Loucy (cell line): ENCODE results near the gene RAET1L.

Experiments used
- H2AFZ ChIP-seq: fragments of 200-600 bp; sonication (generic); 2 replicates; pipeline ENCODE4 v1.6.0; 2016; ENCODE audit warnings: antibody characterized with exemption, mild to moderate bottlenecking, low read length, moderate library complexity
- H3F3A ChIP-seq: fragments of 200-600 bp; 2 replicates; pipeline ENCODE4 v1.6.0; 2016; ENCODE audit warnings: antibody characterized with exemption, low read depth, mild to moderate bottlenecking
- H3K27me3 ChIP-seq: fragments of 200-600 bp; sonication (generic); 2 replicates; pipeline ENCODE4 v1.6.1; 2014; ENCODE audit warnings: low read length, mild to moderate bottlenecking; ENCODE audit not compliant: insufficient read depth, poor library complexity, severe bottlenecking
- H3K36me3 ChIP-seq: fragments of 200-600 bp; sonication (generic); 2 replicates; pipeline ENCODE4 v1.6.1; 2016; ENCODE audit warnings: low read length; ENCODE audit not compliant: insufficient read depth
- H3K4me1 ChIP-seq: fragments of 200-600 bp; sonication (generic); 2 replicates; pipeline ENCODE4 v1.5.1; 2014; ENCODE audit warnings: low read length, mild to moderate bottlenecking; ENCODE audit not compliant: insufficient read depth, poor library complexity, severe bottlenecking
- H3K4me2 ChIP-seq: fragments of 200-600 bp; sonication (generic); 2 replicates; pipeline ENCODE4 v1.6.0; 2014; ENCODE audit warnings: antibody characterized with exemption, low read length, low read depth, mild to moderate bottlenecking; ENCODE audit not compliant: poor library complexity, severe bottlenecking
- H3K4me3 ChIP-seq: fragments of 200-600 bp; sonication (generic); 2 replicates; pipeline ENCODE4 v1.5.1; 2014; ENCODE audit warnings: low read length, mild to moderate bottlenecking, mixed read lengths; ENCODE audit not compliant: poor library complexity, severe bottlenecking
- H3K79me2 ChIP-seq: fragments of 200-600 bp; sonication (generic); 2 replicates; pipeline ENCODE4 v1.6.1; 2014; ENCODE audit warnings: low read length; ENCODE audit not compliant: insufficient read depth
- H3K9ac ChIP-seq: fragments of 200-600 bp; sonication (generic); 2 replicates; pipeline ENCODE4 v1.6.0; 2014; ENCODE audit warnings: mild to moderate bottlenecking, low read depth, low read length, moderate library complexity; ENCODE audit not compliant: poor library complexity, severe bottlenecking
- H3K9me2 ChIP-seq: fragments of 200-600 bp; sonication (generic); replicated peaks from 2 replicates; pipeline ENCODE4 v1.6.1; 2016; ENCODE audit warnings: low read depth, low read length, mixed read lengths
- H3K9me3 ChIP-seq: fragments of 200-600 bp; sonication (generic); 2 replicates; pipeline ENCODE4 v1.6.1; 2014; ENCODE audit warnings: mild to moderate bottlenecking, antibody characterized with exemption, low read length, low read depth; ENCODE audit not compliant: insufficient read depth
- H4K20me1 ChIP-seq: fragments of 200-600 bp; sonication (generic); 2 replicates; pipeline ENCODE4 v1.6.0; 2014; ENCODE audit warnings: antibody characterized with exemption, low read length, mild to moderate bottlenecking; ENCODE audit not compliant: insufficient read depth, poor library complexity, severe bottlenecking
- CTCF ChIP-seq: fragments of 200-600 bp; sonication (generic); conservative IDR thresholded peaks from 2 replicates; pipeline ENCODE4 v1.5.1; 2014; ENCODE audit warnings: mild to moderate bottlenecking, antibody characterized with exemption, low read length
- EZH2phosphoT487 ChIP-seq: fragments of 200-600 bp; IDR thresholded peaks from 2 replicates; pipeline ENCODE4 v1.6.1; 2018; ENCODE audit warnings: antibody characterized with exemption, mild to moderate bottlenecking, moderate library complexity, borderline replicate concordance

Gene RAET1L

DNA sequence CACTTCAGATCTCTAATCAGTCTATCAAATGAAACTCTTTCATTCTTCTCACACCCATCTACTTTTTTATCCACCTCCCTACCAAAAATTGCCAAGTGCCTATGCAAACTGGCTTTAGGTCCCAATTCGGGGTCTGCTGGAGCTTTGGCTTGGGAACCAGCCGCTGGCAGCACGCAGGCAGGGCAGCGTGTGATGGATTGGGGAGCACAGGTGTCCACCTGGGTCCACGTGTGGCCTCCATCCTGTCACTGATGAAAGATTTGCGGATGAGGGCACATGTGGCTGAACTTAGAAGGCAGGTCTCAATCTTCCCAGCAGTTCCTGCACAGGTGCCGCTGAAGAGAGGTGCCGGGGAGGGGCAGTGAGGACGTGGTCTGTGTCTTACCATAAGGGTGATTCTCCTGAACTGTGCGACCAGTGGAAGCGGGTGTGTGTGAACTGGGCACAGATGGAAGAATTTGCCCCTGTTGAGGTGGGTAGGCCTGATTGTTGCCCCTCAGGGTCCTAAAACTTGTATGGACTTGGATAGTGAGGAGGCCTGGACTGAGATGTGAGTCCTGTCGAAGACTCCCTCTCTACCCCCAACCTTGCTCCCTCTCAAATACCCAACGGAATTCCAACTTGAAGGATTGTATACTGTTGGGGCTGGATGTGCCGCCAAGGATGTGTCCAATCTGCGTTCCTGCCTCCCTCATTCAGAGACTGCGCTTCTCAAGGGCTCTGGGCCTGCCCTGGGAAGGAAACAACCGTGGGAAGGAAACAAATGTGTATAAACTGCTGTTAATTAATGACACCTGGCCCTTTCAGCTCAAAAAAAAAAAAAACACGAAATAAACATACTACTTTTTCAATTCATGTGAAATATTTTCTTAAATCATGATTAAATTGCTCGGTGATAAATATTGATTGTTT is 18.4 kb upstream of the RAET1L start:
- Histone ChIP-seq H2AFZ (no peak overlapping the region), H3K27me3 (no peaks in the 10 kb centered on the region), H3K4me2 (no peak overlapping the region), H3K4me3 (no peak overlapping the region), H3K9me2 (no peaks in the 10 kb centered on the region), H3K9ac (no peak overlapping the region), H3K79me2 (no peaks in the 10 kb centered on the region), H3F3A (no peaks in the 10 kb centered on the region), H3K4me1 (peaks cover 5% of the 10 kb centered on the region), H3K9me3 (no peaks in the 10 kb centered on the region), H4K20me1 (no peaks in the 10 kb centered on the region), H3K36me3 (no peaks in the 10 kb centered on the region)
- no peak for TF ChIP-seq CTCF

- H3K4me2 ChIP-seq: no peak overlapping the region
- peaks cover 3% of the 10 kb centered on the region for H3K4me1 ChIP-seq
- H3K36me3 ChIP-seq: no peaks in the 10 kb centered on the region
- H2AFZ ChIP-seq: no peak overlapping the region
- H3K79me2 ChIP-seq: no peaks in the 10 kb centered on the region
- no peaks in the 10 kb centered on the region for H3K9me2 ChIP-seq
- H3K9ac ChIP-seq: no peak overlapping the region
- no peaks in the 10 kb centered on the region for H3K9me3 ChIP-seq
- no peak overlapping the region for H3K4me3 ChIP-seq
- TF ChIP-seq CTCF (no peak), EZH2phosphoT487 (no peak)
- H3F3A ChIP-seq: no peaks in the 10 kb centered on the region
- no peaks in the 10 kb centered on the region for H3K27me3 ChIP-seq
- H4K20me1 ChIP-seq: no peaks in the 10 kb centered on the region
These were observed 17.8 kb upstream of the RAET1L start for GRCh38 chr6:150043096-150043495.

- Histone ChIP-seq H2AFZ (no peak overlapping the region), H3K9ac (no peak overlapping the region), H3K4me3 (no peak overlapping the region), H3K4me2 (no peak overlapping the region), H3K4me1 (no peaks in the 10 kb centered on the region), H3K9me3 (no peaks in the 10 kb centered on the region), H3K9me2 (no peaks in the 10 kb centered on the region), H3F3A (no peaks in the 10 kb centered on the region), H3K27me3 (no peaks in the 10 kb centered on the region), H3K79me2 (no peaks in the 10 kb centered on the region), H3K36me3 (no peaks in the 10 kb centered on the region), H4K20me1 (no peaks in the 10 kb centered on the region)
- TF ChIP-seq EZH2phosphoT487 (no peak), CTCF (no peak)
These were observed 13.1 kb upstream of the RAET1L start for GRCh38 chr6:150038202-150039062.
